IMR-90 (cell line): Measurements from ENCODE around the gene MIA2.
"Not testable (repeated sequence)": the region's sequence is repeated elsewhere in the genome, so short reads cannot be mapped to it uniquely, and the experiment has no call there.

Experiments used
- BHLHE40 ChIP-seq: fragments of 150-350 bp; IDR thresholded peaks from 2 replicates; pipeline ENCODE4 v1.6.1; 2016; ENCODE audit warnings: mild to moderate bottlenecking, low read depth, low read length
- CEBPB ChIP-seq: IDR thresholded peaks from 2 replicates; pipeline ENCODE4 v1.6.1; 2012; ENCODE audit warnings: low read depth, low read length, improper control_type of control experiment
- CTCF ChIP-seq: conservative IDR thresholded peaks from 2 replicates; pipeline ENCODE4 v1.5.1; 2012; ENCODE audit warnings: mild to moderate bottlenecking, low read depth, low read length, improper control_type of control experiment
- ELK1 ChIP-seq: fragments of 150-350 bp; IDR thresholded peaks from 2 replicates; pipeline ENCODE4 v1.6.1; 2016; ENCODE audit warnings: low read depth, mild to moderate bottlenecking, low read length, moderate library complexity, borderline replicate concordance
- MAFK ChIP-seq: IDR thresholded peaks from 2 replicates; pipeline ENCODE4 v1.6.1; 2012; ENCODE audit warnings: low read depth, low read length, improper control_type of control experiment
- MAZ ChIP-seq: IDR thresholded peaks from 2 replicates; pipeline ENCODE4 v1.6.1; 2012; ENCODE audit warnings: low read depth, mild to moderate bottlenecking, low read length, improper control_type of control experiment, moderate library complexity, borderline replicate concordance
- MXI1 ChIP-seq: IDR thresholded peaks from 2 replicates; pipeline ENCODE4 v1.6.1; 2012; ENCODE audit warnings: low read depth, mild to moderate bottlenecking, low read length, moderate library complexity, borderline replicate concordance
- POLR2A ChIP-seq: IDR thresholded peaks from 2 replicates; pipeline ENCODE4 v1.6.1; 2012; ENCODE audit warnings: mild to moderate bottlenecking, low read depth, low read length
- RAD21 ChIP-seq: IDR thresholded peaks from 2 replicates; pipeline ENCODE4 v1.6.1; 2012; ENCODE audit warnings: low read length, improper control_type of control experiment
- RCOR1 ChIP-seq: IDR thresholded peaks from 2 replicates; pipeline ENCODE4 v1.6.1; 2012; ENCODE audit warnings: mild to moderate bottlenecking, low read length, improper control_type of control experiment; ENCODE audit not compliant: insufficient replicate concordance
- RFX5 ChIP-seq: IDR thresholded peaks from 2 replicates; pipeline ENCODE4 v1.8.0; 2012; ENCODE audit warnings: low read depth, mild to moderate bottlenecking, low read length, moderate library complexity
- USF2 ChIP-seq: fragments of 150-350 bp; IDR thresholded peaks from 2 replicates; pipeline ENCODE4 v1.6.1; 2017; ENCODE audit warnings: mild to moderate bottlenecking, antibody characterized with exemption, low read length, low read depth

GRCh38 chr14:39207430-39207829 lies 26.3 kb upstream of the MIA2 start:
- TF ChIP-seq CTCF, MAFK, USF2, CEBPB, RAD21, POLR2A, RCOR1, MAZ, BHLHE40, MXI1, RFX5, ELK1: not testable (repeated sequence)
